ENCODE results near the gene OXCT1. TPM values are rescaled to one million over a fixed set of nuclear protein-coding genes. Genes with fewer than 3 reads are reported as not detected.

The OXCT1 gene
- total RNA-seq, 1 experiment from 2014 or later = 20.6 TPM

DNA sequence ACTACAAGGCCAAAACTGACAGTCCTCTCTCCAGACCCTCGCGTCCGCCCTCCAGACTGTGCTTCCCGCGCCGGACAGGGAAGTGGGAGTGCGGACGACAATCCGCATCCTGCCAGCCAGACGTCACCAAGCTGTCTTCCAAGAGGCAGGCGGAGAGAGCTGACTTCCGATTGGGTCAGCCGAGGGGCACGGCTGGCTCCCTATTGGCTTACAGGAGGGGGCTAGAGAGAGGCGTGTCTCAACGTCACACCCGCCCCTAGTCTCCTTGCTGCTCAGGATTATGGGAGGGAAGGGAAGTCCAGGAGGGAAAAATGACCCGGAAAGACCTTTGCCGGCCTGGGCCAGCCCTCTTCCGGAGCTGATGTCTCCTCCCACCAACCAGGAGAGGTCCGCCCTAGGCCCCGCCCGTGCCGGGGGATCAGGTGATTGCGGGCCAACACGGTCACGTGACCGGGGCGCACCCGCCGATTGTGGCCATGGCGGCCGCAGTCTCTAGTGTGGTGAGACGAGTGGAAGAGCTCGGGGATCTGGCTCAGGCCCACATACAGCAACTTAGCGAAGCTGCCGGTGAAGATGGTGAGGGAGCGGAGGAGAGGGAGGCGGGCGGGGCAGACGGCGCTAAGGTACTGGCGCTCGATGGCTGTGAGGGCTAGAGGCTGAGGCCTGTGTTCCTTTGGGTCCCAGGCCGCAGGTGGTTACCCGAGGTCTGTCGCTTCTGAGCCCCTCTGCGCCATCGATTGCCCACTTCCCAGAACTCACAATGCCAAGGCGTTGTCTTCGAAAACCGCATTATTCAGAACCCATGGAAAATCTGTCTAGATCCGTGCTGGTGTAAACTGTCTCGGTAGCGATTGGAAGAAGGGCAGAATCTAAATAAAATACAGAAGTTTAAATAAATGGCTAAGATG is 33.9 kb upstream of the OXCT1 start, which contains the start of gene RIMOC1 (continued):
- TF ChIP-seq, protein P1, sequence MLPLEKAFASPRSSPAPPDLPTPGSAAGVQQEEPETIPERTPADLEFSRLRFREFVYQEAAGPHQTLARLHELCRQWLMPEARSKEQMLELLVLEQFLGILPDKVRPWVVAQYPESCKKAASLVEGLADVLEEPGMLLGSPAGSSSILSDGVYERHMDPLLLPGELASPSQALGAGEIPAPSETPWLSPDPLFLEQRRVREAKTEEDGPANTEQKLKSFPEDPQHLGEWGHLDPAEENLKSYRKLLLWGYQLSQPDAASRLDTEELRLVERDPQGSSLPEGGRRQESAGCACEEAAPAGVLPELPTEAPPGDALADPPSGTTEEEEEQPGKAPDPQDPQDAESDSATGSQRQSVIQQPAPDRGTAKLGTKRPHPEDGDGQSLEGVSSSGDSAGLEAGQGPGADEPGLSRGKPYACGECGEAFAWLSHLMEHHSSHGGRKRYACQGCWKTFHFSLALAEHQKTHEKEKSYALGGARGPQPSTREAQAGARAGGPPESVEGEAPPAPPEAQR (CRISPR knock-in tag; IDR thresholded peaks at IDR 0.05) = no peak
- TF ChIP-seq ZNF416 (CRISPR knock-in tag; IDR thresholded peaks at IDR 0.05) (peak; percentile 74; the same call in 1 of the 2 replicates), ZBTB21 (CRISPR knock-in tag; IDR thresholded peaks at IDR 0.05; ENCODE audit: borderline replicate concordance) (no peak), ZNF671 (CRISPR knock-in tag; IDR thresholded peaks at IDR 0.05) (no peak), ATF1 (CRISPR knock-in tag; IDR thresholded peaks at IDR 0.05) (no peak), SP1 (CRISPR knock-in tag; conservative IDR thresholded peaks at IDR 0.05) (peak; percentile 94)
- TF ChIP-seq, protein P2, sequence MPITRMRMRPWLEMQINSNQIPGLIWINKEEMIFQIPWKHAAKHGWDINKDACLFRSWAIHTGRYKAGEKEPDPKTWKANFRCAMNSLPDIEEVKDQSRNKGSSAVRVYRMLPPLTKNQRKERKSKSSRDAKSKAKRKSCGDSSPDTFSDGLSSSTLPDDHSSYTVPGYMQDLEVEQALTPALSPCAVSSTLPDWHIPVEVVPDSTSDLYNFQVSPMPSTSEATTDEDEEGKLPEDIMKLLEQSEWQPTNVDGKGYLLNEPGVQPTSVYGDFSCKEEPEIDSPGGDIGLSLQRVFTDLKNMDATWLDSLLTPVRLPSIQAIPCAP (CRISPR knock-in tag; IDR thresholded peaks at IDR 0.05) = peak; percentile 33; the same call in 1 of the 2 replicates
- TF ChIP-seq, protein P3, sequence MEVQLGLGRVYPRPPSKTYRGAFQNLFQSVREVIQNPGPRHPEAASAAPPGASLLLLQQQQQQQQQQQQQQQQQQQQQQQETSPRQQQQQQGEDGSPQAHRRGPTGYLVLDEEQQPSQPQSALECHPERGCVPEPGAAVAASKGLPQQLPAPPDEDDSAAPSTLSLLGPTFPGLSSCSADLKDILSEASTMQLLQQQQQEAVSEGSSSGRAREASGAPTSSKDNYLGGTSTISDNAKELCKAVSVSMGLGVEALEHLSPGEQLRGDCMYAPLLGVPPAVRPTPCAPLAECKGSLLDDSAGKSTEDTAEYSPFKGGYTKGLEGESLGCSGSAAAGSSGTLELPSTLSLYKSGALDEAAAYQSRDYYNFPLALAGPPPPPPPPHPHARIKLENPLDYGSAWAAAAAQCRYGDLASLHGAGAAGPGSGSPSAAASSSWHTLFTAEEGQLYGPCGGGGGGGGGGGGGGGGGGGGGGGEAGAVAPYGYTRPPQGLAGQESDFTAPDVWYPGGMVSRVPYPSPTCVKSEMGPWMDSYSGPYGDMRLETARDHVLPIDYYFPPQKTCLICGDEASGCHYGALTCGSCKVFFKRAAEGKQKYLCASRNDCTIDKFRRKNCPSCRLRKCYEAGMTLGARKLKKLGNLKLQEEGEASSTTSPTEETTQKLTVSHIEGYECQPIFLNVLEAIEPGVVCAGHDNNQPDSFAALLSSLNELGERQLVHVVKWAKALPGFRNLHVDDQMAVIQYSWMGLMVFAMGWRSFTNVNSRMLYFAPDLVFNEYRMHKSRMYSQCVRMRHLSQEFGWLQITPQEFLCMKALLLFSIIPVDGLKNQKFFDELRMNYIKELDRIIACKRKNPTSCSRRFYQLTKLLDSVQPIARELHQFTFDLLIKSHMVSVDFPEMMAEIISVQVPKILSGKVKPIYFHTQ (CRISPR knock-in tag; IDR thresholded peaks at IDR 0.05) = peak; percentile 69; the same call in 1 of the 2 replicates
- TF ChIP-seq, protein P4, sequence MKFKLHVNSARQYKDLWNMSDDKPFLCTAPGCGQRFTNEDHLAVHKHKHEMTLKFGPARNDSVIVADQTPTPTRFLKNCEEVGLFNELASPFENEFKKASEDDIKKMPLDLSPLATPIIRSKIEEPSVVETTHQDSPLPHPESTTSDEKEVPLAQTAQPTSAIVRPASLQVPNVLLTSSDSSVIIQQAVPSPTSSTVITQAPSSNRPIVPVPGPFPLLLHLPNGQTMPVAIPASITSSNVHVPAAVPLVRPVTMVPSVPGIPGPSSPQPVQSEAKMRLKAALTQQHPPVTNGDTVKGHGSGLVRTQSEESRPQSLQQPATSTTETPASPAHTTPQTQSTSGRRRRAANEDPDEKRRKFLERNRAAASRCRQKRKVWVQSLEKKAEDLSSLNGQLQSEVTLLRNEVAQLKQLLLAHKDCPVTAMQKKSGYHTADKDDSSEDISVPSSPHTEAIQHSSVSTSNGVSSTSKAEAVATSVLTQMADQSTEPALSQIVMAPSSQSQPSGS (CRISPR knock-in tag; IDR thresholded peaks at IDR 0.05; ENCODE audit: borderline replicate concordance, low read depth) = no peak
- TF ChIP-seq, protein P5, sequence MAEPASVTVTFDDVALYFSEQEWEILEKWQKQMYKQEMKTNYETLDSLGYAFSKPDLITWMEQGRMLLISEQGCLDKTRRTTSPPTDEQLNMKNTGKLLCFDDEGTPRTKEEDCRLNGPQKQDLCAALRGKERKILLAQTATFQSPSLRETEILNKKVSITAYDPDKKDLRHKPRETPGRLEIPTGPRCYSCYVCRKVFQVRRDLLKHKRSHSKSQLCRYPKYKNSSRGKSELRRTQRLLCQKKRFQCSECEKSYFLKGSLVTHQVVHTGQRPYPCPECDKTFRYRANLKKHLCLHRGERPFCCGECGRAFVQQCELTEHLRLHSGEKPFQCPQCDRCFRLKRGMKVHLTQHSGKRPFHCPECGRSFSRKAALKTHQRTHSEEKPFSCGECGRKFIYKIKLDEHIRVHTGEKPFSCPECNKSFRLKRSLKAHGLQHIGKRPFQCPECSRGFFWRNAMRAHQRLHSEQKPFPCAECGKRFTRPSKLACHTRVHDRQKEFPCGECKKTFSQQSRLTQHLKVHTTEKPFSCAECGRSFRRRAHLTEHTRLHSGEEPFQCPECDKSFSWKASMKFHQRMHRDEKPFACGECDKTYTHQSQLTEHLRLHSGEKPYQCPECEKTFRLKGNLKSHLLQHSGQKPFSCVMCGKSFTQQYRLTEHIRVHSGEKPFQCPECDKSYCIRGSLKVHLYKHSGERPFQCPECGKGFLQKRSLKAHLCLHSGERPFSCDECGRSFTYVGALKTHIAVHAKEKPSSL (CRISPR knock-in tag; conservative IDR thresholded peaks at IDR 0.05) = no peak
- TF ChIP-seq, protein P6, sequence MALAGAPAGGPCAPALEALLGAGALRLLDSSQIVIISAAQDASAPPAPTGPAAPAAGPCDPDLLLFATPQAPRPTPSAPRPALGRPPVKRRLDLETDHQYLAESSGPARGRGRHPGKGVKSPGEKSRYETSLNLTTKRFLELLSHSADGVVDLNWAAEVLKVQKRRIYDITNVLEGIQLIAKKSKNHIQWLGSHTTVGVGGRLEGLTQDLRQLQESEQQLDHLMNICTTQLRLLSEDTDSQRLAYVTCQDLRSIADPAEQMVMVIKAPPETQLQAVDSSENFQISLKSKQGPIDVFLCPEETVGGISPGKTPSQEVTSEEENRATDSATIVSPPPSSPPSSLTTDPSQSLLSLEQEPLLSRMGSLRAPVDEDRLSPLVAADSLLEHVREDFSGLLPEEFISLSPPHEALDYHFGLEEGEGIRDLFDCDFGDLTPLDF (CRISPR knock-in tag; IDR thresholded peaks at IDR 0.05) = no peak

DNA sequence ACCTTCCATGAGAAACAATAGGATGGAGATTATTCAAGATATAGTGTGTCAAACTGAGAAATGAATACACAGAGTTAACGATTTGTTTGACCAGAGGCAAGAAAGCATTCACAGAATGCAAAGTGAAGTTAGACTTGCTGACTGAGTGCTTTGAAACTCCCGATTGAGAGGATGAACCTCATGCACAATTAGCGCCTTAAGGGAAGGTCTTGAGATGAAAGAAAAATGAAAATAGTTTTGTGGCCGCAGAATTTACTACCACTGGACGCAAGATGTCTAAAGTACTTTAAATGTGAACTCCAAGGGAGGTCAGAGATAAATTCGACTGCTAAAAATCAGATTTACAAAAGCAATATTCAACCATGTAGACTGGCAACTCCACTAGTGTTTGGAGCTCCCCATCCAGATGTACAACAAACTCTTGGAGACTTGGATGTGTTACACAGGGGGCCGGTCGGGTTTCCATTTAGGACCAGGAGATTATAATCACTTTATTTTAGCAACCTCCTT is 33.2 kb upstream of the OXCT1 start:
- H3K9me3 Mint-ChIP-seq = peaks cover 3% of the 10 kb centered on the region; the same call in 1 of the 2 replicates
- H3K27ac Mint-ChIP-seq = peak overlapping the region; percentile 68
- peak overlapping the region; percentile 99 for H3K4me3 Mint-ChIP-seq
- POLR2A ChIA-PET = interaction anchor here (1.0 to 2.3 kb wide), 3 partner anchors 22 to 34 kb away, joined by 3 to 7 read pairs (median 5); partner anchors contain the start of genes FBXO4 and OXCT1
- peaks cover 7% of the 10 kb centered on the region for H3K27me3 Mint-ChIP-seq (ENCODE audit: low read depth)
- DNase-seq (ENCODE audit: low spot score) (no peak), ATAC-seq (no peak)
- peaks cover 17% of the 10 kb centered on the region for H3K4me1 Mint-ChIP-seq
- CTCF ChIA-PET = interaction anchor here (0.6 to 1.9 kb wide), 4 partner anchors 47 to 1394 kb away, joined by 3 to 13 read pairs (median 8); no protein-coding TSS in a partner anchor
- H3K36me3 Mint-ChIP-seq = peaks cover 14% of the 10 kb centered on the region
- TF ChIP-seq, protein P7, sequence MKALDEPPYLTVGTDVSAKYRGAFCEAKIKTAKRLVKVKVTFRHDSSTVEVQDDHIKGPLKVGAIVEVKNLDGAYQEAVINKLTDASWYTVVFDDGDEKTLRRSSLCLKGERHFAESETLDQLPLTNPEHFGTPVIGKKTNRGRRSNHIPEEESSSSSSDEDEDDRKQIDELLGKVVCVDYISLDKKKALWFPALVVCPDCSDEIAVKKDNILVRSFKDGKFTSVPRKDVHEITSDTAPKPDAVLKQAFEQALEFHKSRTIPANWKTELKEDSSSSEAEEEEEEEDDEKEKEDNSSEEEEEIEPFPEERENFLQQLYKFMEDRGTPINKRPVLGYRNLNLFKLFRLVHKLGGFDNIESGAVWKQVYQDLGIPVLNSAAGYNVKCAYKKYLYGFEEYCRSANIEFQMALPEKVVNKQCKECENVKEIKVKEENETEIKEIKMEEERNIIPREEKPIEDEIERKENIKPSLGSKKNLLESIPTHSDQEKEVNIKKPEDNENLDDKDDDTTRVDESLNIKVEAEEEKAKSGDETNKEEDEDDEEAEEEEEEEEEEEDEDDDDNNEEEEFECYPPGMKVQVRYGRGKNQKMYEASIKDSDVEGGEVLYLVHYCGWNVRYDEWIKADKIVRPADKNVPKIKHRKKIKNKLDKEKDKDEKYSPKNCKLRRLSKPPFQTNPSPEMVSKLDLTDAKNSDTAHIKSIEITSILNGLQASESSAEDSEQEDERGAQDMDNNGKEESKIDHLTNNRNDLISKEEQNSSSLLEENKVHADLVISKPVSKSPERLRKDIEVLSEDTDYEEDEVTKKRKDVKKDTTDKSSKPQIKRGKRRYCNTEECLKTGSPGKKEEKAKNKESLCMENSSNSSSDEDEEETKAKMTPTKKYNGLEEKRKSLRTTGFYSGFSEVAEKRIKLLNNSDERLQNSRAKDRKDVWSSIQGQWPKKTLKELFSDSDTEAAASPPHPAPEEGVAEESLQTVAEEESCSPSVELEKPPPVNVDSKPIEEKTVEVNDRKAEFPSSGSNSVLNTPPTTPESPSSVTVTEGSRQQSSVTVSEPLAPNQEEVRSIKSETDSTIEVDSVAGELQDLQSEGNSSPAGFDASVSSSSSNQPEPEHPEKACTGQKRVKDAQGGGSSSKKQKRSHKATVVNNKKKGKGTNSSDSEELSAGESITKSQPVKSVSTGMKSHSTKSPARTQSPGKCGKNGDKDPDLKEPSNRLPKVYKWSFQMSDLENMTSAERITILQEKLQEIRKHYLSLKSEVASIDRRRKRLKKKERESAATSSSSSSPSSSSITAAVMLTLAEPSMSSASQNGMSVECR (CRISPR knock-in tag; IDR thresholded peaks at IDR 0.05; ENCODE audit: borderline replicate concordance) = no peak
- TF ChIP-seq, protein P2 (CRISPR knock-in tag; IDR thresholded peaks at IDR 0.05) = no peak
- TF ChIP-seq ELF4 (CRISPR knock-in tag; IDR thresholded peaks at IDR 0.05; ENCODE audit: low read depth) = no peak
- TF ChIP-seq, protein P5 (CRISPR knock-in tag; conservative IDR thresholded peaks at IDR 0.05) = no peak
- no peak for TF ChIP-seq ESRRA (CRISPR knock-in tag; IDR thresholded peaks at IDR 0.05; ENCODE audit: borderline replicate concordance)

All from WTC11 (cell line).